H1 (cell line): ENCODE data around the gene ACP2. TPM values are rescaled to one million over a fixed set of nuclear protein-coding genes. Genes with fewer than 3 reads are reported as not detected.

Source experiments
- PHF8 ChIP-seq: fragments of 200-600 bp; sonication (generic); conservative IDR thresholded peaks from 2 replicates; pipeline ENCODE4 v1.7.1; 2012; ENCODE audit warnings: low read depth, mild to moderate bottlenecking, inconsistent platforms, low read length, moderate library complexity
- polyA plus RNA-seq, 7 experiments: library from polyadenylated mRNA; depleted of rRNA in 3 of 7; stranded (reverse) in 5 of 7; unstranded in 2 of 7; fragments of >200 nt in 5 of 7; fragments of 200-250 nt in 2 of 7; gene quantifications; 1 replicate in 5 of 7; 2 replicates in 1 of 7; 4 replicates in 1 of 7; pipeline versions ENCODE4 v1.2.1 to v1.2.3, GENCODE V29; 2011 to 2013; ENCODE audit warnings: missing spikeins in 2 of 7, mixed read lengths in 2 of 7
- total RNA-seq: library from RNA; stranded (reverse); fragmentation: NEBNext Ultra II Directional; extraction: Animal tissue kit (Norgen Biotek cat#: 25700); gene quantifications from 2 replicates; pipeline ENCODE4 v1.2.1, GENCODE V29; 2021

The ACP2 gene
- total and polyA plus RNA-seq, 2 of the 8 experiments (the other 6 are each of a cell fraction or from before 2014, with no cell fraction given) = 17.8 to 19.8 TPM

GRCh38 chr11:47248664-47249377 is at the start of gene ACP2 (continued):
- peak; percentile 91 for TF ChIP-seq PHF8
